Measurements from ENCODE around the gene IRF2BP1.

The IRF2BP1 gene

DNA sequence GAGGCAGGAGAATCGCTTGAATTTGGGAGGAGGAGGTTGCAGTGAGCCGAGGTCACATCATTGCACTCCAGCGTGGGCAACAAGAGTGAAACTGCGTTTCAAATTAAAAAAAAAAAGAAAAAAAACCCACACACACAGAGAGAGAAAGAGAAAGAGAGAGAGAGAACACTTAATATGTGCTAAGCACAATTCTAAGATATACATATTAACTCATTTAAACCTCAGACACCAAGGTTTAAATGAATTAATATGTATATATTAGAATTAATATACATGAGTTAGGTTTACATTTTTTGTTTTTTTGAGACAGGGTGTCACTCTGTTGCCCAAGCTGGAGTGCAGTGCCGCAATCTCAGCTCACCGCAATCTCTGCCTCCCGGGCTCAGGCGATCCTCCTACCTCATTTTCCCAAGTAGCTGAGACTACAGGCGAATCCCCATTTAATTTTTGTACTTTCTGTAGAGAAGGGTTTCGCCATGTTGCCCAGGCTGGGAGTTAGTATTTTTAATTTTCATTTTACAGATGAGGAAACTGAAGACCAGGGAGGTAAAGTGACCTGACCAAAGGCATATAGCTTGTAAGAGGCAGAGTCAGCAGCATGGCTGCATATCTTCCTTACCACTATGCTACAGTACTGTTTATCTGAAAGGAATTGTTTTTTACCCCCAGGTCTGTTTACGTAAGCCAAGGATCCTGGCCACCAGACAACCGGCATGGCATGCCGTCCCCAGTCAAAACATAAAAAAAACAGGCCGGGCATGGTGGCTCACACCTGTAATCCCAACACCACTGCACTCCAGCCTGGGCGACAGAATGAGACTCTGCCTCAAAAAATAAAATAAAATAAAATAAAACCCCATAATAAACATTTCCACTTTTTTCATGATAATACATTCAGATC, 25.3 kb downstream of the IRF2BP1 start:
- no peak for DNase-seq (ENCODE audit: low read depth)

DNA sequence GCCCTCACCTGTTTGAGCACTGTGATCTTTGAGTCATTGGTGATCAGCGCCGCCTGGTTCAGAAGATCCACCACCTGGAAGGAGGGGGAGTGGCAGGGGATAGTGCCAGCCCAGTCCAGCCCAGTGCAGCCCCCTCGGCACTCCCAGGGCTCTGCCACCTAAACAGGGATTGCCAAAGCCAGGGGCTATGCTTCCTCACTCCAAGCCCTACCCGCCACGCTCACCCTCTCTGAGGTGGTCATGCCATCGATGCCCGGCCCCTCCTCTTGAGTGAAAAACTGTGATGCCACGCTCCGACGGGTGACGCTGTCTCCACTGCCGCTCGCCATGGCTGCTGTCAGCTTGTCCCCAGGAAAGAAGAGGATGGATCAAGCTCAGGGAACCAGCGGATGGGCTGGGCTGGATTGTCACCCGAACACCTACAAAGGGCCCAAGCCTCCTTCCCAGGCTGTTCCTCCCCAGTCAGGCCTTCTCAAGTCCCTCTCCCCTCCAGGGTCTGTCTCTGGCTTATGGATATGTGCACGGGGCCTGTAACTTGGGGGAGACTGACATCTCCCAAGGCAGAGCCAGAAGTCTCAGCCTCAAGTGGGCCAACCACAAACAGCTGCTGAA, 31.7 kb downstream of the IRF2BP1 start:
- DNase-seq (ENCODE audit: low read depth) = no peak

DNA sequence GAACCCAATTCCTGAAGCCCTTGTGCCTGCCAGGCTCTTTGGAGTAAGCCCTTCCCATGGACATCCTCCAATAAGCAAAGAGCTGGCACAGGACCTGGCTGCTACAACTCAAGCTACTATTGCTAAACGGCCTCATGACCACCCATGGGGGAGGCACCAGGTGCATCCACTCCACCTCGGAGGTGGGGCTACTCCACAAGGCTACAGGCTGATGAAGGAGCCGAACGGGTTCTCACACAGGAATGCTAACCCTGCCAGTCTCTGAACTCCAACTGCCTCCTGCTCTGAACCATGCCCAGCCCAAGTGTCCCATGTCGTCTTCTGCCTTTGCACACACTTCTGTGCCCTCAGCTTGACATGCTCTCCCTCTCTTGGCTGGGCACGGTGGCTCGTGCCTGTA, 33.0 kb downstream of the IRF2BP1 start:
- no peak for DNase-seq (ENCODE audit: low read depth)

DNA sequence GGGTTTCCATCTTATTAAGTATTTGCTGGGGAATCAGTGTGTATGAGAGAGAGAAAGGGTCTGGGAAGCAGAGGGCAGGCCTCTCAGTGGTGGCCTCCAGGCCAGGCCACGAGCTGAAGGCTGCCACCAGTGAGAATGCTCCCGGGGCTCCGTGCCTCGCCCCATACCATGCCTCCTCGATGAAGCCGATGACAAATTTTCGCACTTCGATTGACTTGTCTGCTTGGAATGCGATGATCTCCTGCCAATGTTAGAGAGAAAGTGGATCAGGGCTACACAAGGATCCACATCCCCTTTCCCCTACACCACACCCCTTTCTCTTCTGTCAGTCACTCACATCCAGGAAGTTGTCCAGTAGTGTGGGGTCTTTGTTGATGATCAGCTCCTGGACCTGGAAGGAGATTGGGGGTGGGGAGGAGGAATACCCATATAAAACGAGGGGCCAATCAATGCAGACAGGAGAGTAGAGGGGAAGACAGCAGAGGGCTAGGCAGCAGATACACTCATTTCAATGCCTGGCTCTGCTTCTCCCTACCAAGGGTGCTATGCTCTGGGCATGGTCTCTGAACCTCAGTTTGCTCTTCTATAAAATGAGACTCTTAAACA, 33.7 kb downstream of the IRF2BP1 start:
- DNase-seq (ENCODE audit: low read depth) = no peak

DNA sequence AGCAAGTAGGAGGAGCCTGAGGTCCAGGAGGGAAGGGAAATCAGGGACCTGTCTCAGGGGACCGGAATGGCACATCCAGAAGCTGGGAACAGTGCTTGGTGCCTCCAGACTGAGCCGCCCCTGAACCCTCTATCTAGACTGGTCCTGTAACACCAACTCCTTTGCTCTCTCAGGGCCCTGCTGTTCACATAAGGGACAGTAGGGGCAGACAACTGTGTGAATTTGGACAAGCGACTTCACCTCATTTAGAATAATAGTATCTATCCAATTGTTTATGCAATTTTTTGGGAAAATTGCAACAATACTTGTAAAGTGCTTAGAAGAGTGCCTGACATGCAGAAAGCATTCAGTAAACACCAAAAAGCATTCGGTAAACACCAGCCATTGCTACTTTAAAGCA, 37.0 kb downstream of the IRF2BP1 start:
- DNase-seq (ENCODE audit: low read depth) = no peak

DNA sequence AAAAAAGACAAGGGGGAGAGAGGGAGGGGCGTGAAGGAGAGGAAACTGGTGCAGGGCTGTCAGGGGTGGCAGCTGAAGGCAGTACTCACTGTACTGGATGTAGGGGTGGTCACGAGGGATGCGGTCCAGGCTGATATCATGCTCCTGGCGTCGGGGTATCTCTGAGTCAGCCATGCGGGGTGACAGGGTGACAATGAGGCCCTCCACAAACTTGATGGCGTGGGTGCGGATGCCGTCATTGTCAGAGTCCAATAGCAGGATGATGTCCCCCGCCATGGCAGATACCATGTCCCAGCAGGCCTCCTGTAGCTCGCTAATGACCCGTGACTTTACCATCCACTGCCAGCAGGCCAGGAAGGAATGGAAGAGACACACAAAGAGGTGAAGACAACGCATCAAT, 38.3 kb downstream of the IRF2BP1 start:
- no peak for DNase-seq (ENCODE audit: low read depth)

DNA sequence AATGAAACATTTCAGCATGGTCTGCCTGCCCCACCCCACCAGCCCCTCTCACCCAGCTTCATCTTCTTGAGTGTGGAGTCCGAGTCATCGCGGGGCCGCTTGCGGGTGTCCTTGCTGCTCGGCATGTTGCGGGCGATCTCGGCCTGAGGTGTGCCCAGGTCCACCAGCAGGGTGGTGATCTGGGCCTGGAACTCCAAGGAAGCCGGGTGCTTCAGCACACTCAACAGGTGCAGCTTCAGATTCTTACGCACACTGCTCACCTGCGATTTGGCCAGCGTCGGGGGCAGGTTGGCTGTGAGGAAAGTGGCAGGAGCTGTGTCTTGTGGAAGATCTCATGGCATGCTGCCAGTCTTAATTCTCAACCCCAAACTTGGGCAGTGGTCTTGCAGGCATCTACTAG, 43.7 kb downstream of the IRF2BP1 start:
- no peak for DNase-seq (ENCODE audit: low read depth)

DNA sequence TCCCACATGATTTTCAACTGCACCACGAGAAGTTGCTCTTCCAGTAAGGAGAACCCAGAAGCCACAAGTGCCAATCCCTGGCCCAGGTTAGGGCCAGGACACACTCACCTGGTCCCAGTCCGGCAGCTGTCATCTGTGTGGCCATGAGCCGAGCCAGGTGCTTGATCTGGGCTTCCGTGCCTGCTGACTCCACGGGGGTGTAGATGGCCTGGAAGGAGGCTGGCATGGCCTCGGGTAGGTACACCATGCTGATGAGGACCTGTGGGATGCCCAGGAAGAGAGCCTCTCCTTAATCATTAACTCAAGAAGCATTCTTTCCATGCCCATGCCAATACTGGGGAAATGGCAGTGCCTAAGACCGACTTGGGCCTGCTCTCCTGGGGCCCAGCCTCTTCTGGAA, 51.0 kb downstream of the IRF2BP1 start:
- DNase-seq (ENCODE audit: low read depth) = no peak
